Activated CD4-positive, CD25-positive, alpha-beta regulatory T cell treated with anti-CD3 and anti-CD28 coated beads, Interleukin-2, amount 50 U/mL, for 16 hours (primary cell): ENCODE data around the gene TMEFF2.

Source experiments
- DNase-seq: peaks from one replicate; pipeline ENCODE4 v3.0.0-alpha.2; 2020; ENCODE audit warnings: low read depth, low spot score

Gene TMEFF2

DNA sequence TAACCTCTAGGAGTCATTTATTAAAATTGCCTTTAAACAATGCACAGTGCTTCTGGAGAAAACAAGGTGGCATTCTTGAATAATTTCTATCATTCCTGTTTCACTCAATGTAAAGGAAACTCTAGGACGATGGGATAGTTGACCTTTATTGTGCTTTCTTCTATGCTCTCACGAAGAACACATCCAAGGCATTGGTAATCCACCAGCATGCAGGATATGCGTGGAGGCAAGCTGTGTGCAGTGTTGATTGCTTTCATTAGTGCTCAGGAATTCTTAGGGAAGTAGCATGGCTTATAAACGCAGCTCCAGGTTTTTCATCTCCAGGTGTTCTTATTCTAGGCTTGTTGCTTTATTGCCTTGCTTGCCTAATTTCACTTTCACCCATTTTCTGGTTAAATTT lies 289.4 kb downstream of the TMEFF2 start:
- DNase-seq: no peak

DNA sequence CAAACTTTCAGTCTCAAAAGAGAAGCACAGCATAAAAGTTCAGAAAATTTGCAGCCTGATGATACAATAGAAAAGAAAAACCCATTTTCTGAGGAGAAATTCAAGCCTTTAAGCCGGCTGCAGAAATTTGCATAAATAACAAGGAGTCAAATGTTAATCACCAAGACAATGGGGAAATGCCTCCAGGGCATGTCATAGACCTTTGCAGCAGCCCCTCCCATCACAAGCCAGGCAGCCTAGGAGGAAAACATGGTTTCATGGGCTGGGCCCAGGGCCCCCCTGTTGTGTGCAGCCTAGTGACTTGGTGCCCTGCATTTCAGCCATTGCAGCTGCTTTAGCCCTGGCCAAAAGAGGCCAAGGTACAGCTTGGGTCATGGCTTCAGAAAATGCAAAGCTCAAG lies 293.7 kb downstream of the TMEFF2 start:
- DNase-seq: no peak

GRCh38 chr2:191899410-191899809 lies 295.3 kb downstream of the TMEFF2 start:
- no peak for DNase-seq
